GM23248 (cell line): ENCODE data around the gene SYNPO2.

Experiments used
- EZH2 ChIP-seq: fragments of 200-600 bp; sonication (generic); IDR thresholded peaks from 2 replicates; pipeline ENCODE4 v1.6.1; 2018; ENCODE audit warnings: antibody characterized with exemption, mild to moderate bottlenecking; ENCODE audit not compliant: insufficient read depth, poor library complexity, severe bottlenecking
- EZH2phosphoT487 ChIP-seq: fragments of 200-600 bp; sonication (generic); IDR thresholded peaks from 2 replicates; pipeline ENCODE4 v1.6.1; 2018; ENCODE audit warnings: antibody characterized with exemption, moderate library complexity, mild to moderate bottlenecking, low read depth; ENCODE audit not compliant: insufficient read depth

GRCh38 chr4:118894034-118894433, 5.4 kb downstream of the SYNPO2 start:
- TF ChIP-seq EZH2, result no peak
- no peak for TF ChIP-seq EZH2phosphoT487
